ENCODE results near the gene DNAJB1.
"Not testable (repeated sequence)": the region's sequence is repeated elsewhere in the genome, so short reads cannot be mapped to it uniquely, and the experiment has no call there.

Gene DNAJB1

GRCh38 chr19:14519860-14520407 is 1.7 kb upstream of the DNAJB1 start:
- peak; percentile 74 for DNase-seq

- no peak for DNase-seq
These were observed 1.2 kb upstream of the DNAJB1 start for GRCh38 chr19:14519245-14519859.

GRCh38 chr19:14517446-14517839 is 754 bp downstream of the DNAJB1 start:
- no peak for DNase-seq

GRCh38 chr19:14516746-14517438 is 1.3 kb downstream of the DNAJB1 start:
- no peak for DNase-seq

- DNase-seq = no peak
These were observed 2.1 kb downstream of the DNAJB1 start for GRCh38 chr19:14516048-14516534.

- DNase-seq = no peak
These were observed 2.6 kb downstream of the DNAJB1 start for GRCh38 chr19:14515501-14516047.

- no peak for DNase-seq
These were observed 3.9 kb downstream of the DNAJB1 start for GRCh38 chr19:14514215-14514863.

GRCh38 chr19:14512406-14512961 is 5.7 kb downstream of the DNAJB1 start:
- DNase-seq = no peak

- no peak for DNase-seq
These were observed 7.0 kb downstream of the DNAJB1 start for GRCh38 chr19:14511229-14511593.

- DNase-seq = peak; percentile 93
These were observed 7.6 kb downstream of the DNAJB1 start for GRCh38 chr19:14510311-14511228.

- DNase-seq = peak; percentile 62
These were observed 10.3 kb downstream of the DNAJB1 start for GRCh38 chr19:14507704-14508542.

- peak; percentile 71 for DNase-seq
These were observed 12.5 kb downstream of the DNAJB1 start for GRCh38 chr19:14505488-14506239.

GRCh38 chr19:14504575-14504974 is 13.6 kb downstream of the DNAJB1 start:
- DNase-seq = not testable (repeated sequence)

- DNase-seq = no peak
These were observed 14.9 kb downstream of the DNAJB1 start for GRCh38 chr19:14503285-14503684.

GRCh38 chr19:14502334-14503092 is 15.7 kb downstream of the DNAJB1 start:
- no peak for DNase-seq

GRCh38 chr19:14497228-14497921 is 20.8 kb downstream of the DNAJB1 start:
- DNase-seq = peak; percentile 22

- DNase-seq = no peak
These were observed 21.4 kb downstream of the DNAJB1 start for GRCh38 chr19:14496834-14497227.

GRCh38 chr19:14496029-14496833 is 22.0 kb downstream of the DNAJB1 start, which contains the start of gene GIPC1:
TSS of gene GIPC1 (minus strand) at chr19:14496127. CDS start at chr19:14482976, 13,151 bp downstream.
- DNase-seq = peak; percentile 92
